HepG2 (cell line): ENCODE data around the gene ANKRD1. TPM values are rescaled to one million over a fixed set of nuclear protein-coding genes. Genes with fewer than 3 reads are reported as not detected.

Source experiments
- ATAC-seq: fragments of 200-7000 bp; cut with Tn5 transposase; 3 replicates; pipeline ENCODE4 v1.9.1; 2020; ENCODE audit warnings: mild to moderate bottlenecking, moderate library complexity
- BruUV-seq: library from RNA; stranded (reverse); fragments of 400-500 nt; replicated peaks from 2 replicates; lab custom pipeline; 2021; lab: Mats Ljungman, UMichigan
- CTCF ChIA-PET: fragments of 300-600 bp; formaldehyde crosslinking; extraction: SDS; loops from one replicate; lab custom pipeline; 2021; ENCODE audit warnings: low total read pairs, inconsistent platforms, low intra/inter-chr PET ratio; lab: Yijun Ruan, JAX
- POLR2A ChIA-PET: fragments of 350-600 bp; sonication (Branson Sonifier 250); formaldehyde crosslinking; loops from one replicate; lab custom pipeline; 2020; ENCODE audit warnings: antibody characterized with exemption, inconsistent platforms; lab: Yijun Ruan, JAX
- DNase-seq: peaks from one replicate; pipeline ENCODE4 v3.0.0-alpha.2; 2015; ENCODE audit warnings: low spot score
- FAIRE-seq: peaks from 3 replicates; lab custom pipeline; 2011; peaks lifted over from hg19 to GRCh38; lab: Jason Lieb, UNC
- H2AFZ ChIP-seq: one replicate; pipeline ENCODE4 v1.6.1; 2011; ENCODE audit warnings: low read length, inconsistent platforms
- H3K27ac ChIP-seq: fragments of 300-600 bp; 3 replicates; pipeline ENCODE4 v1.8.0; 2011; ENCODE audit warnings: mixed run types, mild to moderate bottlenecking, mixed read lengths, low read length, inconsistent platforms; ENCODE audit not compliant: insufficient read depth; ENCODE audit errors: extremely low read length
- H3K27me3 ChIP-seq, 2 experiments: fragments of 200-600 bp in 1 of 2; 2 replicates in 1 of 2; 3 replicates in 1 of 2; pipeline versions ENCODE4 v1.6.0 to v1.8.0; 2011; ENCODE audit warnings: low read length in 2 of 2, mild to moderate bottlenecking in 2 of 2, moderate library complexity in 2 of 2, inconsistent platforms in 1 of 2; ENCODE audit not compliant: insufficient read depth in 2 of 2, control insufficient read depth in 1 of 2
- H3K36me3 ChIP-seq, 2 experiments: fragments of 200-600 bp in 1 of 2; replicated peaks in 1 of 2; 2 replicates in 1 of 2; 3 replicates in 1 of 2; pipeline versions ENCODE4 v1.5.1 to v1.8.0; 2011; ENCODE audit warnings: low read length in 2 of 2, inconsistent platforms in 1 of 2; ENCODE audit not compliant: insufficient read depth in 2 of 2, control insufficient read depth in 1 of 2
- H3K4me1 ChIP-seq: 2 replicates; pipeline ENCODE4 v1.5.1; 2012; ENCODE audit warnings: low read length, inconsistent platforms; ENCODE audit not compliant: insufficient read depth
- H3K4me2 ChIP-seq: 2 replicates; pipeline ENCODE4 v1.6.0; 2011; ENCODE audit warnings: low read depth, low read length, inconsistent platforms
- H3K4me3 ChIP-seq, 3 experiments: fragments of 200-600 bp in 1 of 3; sonication (generic), shearing (Covaris generic) in 1 of 3; replicated peaks in 1 of 3; 2 replicates each; pipeline ENCODE4 v1.5.1; 2011 to 2016; ENCODE audit warnings: low read length in 3 of 3, inconsistent platforms in 2 of 3, low read depth in 2 of 3, mild to moderate bottlenecking in 2 of 3, control low read depth in 1 of 3, mixed read lengths in 1 of 3; ENCODE audit not compliant: insufficient read depth in 1 of 3
- H3K79me2 ChIP-seq: one replicate; pipeline ENCODE4 v1.6.1; 2011; ENCODE audit warnings: low read length, inconsistent platforms; ENCODE audit not compliant: insufficient read depth
- H3K9ac ChIP-seq: 2 replicates; pipeline ENCODE4 v1.6.0; 2011; ENCODE audit warnings: mild to moderate bottlenecking, low read depth, low read length, inconsistent platforms; ENCODE audit not compliant: insufficient read depth
- H3K9me3 ChIP-seq: 2 replicates; pipeline ENCODE4 v1.5.1; 2012; ENCODE audit warnings: mild to moderate bottlenecking, low read length
- H4K20me1 ChIP-seq: 2 replicates; pipeline ENCODE4 v1.6.0; 2011; ENCODE audit warnings: inconsistent platforms, mild to moderate bottlenecking, low read length, moderate library complexity; ENCODE audit not compliant: insufficient read depth
- BHLHE40 ChIP-seq: IDR thresholded peaks from 2 replicates; pipeline ENCODE4 v1.6.1; 2011; ENCODE audit warnings: low read length, improper control_type of control experiment
- PCBP2 ChIP-seq: fragments of 200-400 bp; formaldehyde crosslinking; optimal IDR thresholded peaks from 2 replicates; pipeline ENCODE3; 2018; ENCODE audit warnings: low read length, low read depth; ENCODE audit not compliant: poor library complexity, severe bottlenecking
- ZNF512 ChIP-seq: sonication (generic); formaldehyde crosslinking; IDR thresholded peaks from 2 replicates; pipeline ENCODE4 v1.4.0; 2020; ENCODE audit warnings: mild to moderate bottlenecking, missing genetic modification reagents
- ZNF512B ChIP-seq: sonication (generic); formaldehyde crosslinking; IDR thresholded peaks from 2 replicates; pipeline ENCODE4 v1.5.1; 2020; ENCODE audit warnings: missing genetic modification reagents, mild to moderate bottlenecking, borderline replicate concordance
- WGBS: methylation state at CpG from one replicate; pipeline ENCODE4 v1.1.6; 2017; ENCODE audit warnings: low lambda C conversion rate; 5-methylcytosine and 5-hydroxymethylcytosine counted together
- in situ Hi-C: cut with HindIII; loops from 2 replicates; pipeline ENCODE4 v1.10.0; 2017; ENCODE audit warnings: low pct_unique_long_range_greater_than_20kb; ENCODE audit not compliant: extremely low pct_ligation_motif_present
- intact Hi-C: fragments of 100-400 bp; cut with micrococcal nuclease; formaldehyde crosslinking; loops from one replicate; pipeline ENCODE4 v1.10.0; 2022; ENCODE audit not compliant: unreplicated experiment
- polyA plus RNA-seq, 8 experiments: library from polyadenylated mRNA; depleted of rRNA in 3 of 8; stranded (reverse) in 7 of 8; unstranded in 1 of 8; fragments of >200 nt; fragmentation: Illumina TruSeq in 4 of 8; extraction: Trizol in 4 of 8; gene quantifications; 2 replicates each; pipeline versions ENCODE4 v1.2.1 to v1.2.3, GENCODE V29; 2011 to 2016; ENCODE audit warnings: low read depth in 4 of 8, missing spikeins in 1 of 8, mixed read lengths in 1 of 8; ENCODE audit not compliant: insufficient read depth in 1 of 8
- total RNA-seq, 5 experiments: library from RNA; depleted of rRNA; stranded (reverse); fragments of >200 nt; fragmentation: Illumina TruSeq; extraction: Trizol; gene quantifications; 2 replicates each; pipeline ENCODE4 v1.2.3, GENCODE V29; 2016; ENCODE audit warnings: low read depth in 1 of 5

ANKRD1 gene
- total and polyA plus RNA-seq, 2 of the 13 experiments (the other 11 are each of a cell fraction or from before 2014, with no cell fraction given): 19.4 to 41.8 TPM

- CTCF ChIA-PET: no interaction called here
- no peaks in the 10 kb centered on the region for H3K79me2 ChIP-seq
- H3K9ac ChIP-seq: no peak overlapping the region
- intact Hi-C loops: no loop called here
- H4K20me1 ChIP-seq: no peaks in the 10 kb centered on the region
- no peak for DNase-seq
- no peaks in the 10 kb centered on the region for H3K9me3 ChIP-seq
- 86% methylated on average over 4 of the region's 4 CpGs for WGBS
- TF ChIP-seq PCBP2: no peak
- TF ChIP-seq BHLHE40: no peak
- no peak for TF ChIP-seq ZNF512B (CRISPR knock-in tag)
- no peak for TF ChIP-seq ZNF512 (CRISPR knock-in tag)
- TF ChIP-seq, all 625 proteins: peak for 0
- BruUV-seq: no TSS peak
- no peaks in the 10 kb centered on the region for H3K27me3 ChIP-seq
- in situ Hi-C loops: no loop called here
- POLR2A ChIA-PET: no interaction called here
- no peak overlapping the region for H3K4me3 ChIP-seq
- no peaks in the 10 kb centered on the region for H3K4me1 ChIP-seq
- no peak overlapping the region for H2AFZ ChIP-seq
- H3K27ac ChIP-seq: no peak overlapping the region
- no peak for FAIRE-seq
- ATAC-seq: no peak
- H3K4me2 ChIP-seq: no peak overlapping the region
- H3K36me3 ChIP-seq: no peaks in the 10 kb centered on the region
Observed at GRCh38 chr10:90945491-90946070, 24.7 kb upstream of the ANKRD1 start.
